NCI-H526 (cell line): ENCODE measurements around the gene FRY.

Experiments
- DNase-seq, 2 experiments: peaks; one replicate each; lab custom pipeline; 2025; lab: John Stamatoyannopoulos, UW

FRY gene

GRCh38 chr13:32216281-32216680 is 184.7 kb downstream of the FRY start:
- DNase-seq: no peak

GRCh38 chr13:32222046-32222676 is 190.6 kb downstream of the FRY start:
- DNase-seq: no peak

DNA sequence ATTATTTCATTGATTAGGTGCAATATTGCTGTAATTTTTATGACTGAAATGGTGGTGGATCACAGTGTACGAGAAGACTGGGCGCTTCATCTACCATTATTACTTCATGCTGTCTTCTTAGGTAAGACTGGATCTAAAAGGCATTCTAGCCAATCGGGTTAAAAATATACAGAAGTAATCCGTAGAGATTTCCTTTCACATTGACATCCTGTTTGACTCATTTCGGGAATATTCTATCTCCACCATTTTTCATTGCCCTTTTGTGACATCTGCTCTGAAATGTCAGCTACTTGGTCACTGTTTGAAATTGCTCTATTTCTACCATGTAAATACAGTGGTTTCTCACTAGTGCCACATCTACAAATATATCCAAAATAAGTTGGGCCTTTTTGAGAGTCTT is 193.3 kb downstream of the FRY start:
- DNase-seq: no peak

DNA sequence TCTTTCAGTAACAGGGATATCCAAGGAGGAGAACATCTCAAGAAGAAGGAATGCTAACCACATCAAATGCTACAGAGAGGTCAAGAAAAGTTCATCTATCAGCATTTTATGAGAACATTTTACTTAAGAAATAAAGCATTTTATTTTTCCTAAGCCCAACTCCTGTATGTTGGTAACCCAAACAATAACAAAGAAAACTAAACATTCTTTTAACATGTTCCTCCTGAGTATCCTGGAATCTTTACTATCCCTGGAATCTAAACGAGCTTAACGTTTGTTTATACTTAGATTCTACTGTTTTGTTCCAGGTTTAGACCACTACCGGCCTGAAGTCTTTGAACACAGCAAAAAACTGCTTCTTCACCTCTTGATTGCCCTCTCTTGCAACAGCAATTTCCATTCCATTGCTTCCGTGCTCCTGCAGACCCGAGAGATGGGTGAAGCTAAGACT is 193.9 kb downstream of the FRY start:
- no peak for DNase-seq

DNA sequence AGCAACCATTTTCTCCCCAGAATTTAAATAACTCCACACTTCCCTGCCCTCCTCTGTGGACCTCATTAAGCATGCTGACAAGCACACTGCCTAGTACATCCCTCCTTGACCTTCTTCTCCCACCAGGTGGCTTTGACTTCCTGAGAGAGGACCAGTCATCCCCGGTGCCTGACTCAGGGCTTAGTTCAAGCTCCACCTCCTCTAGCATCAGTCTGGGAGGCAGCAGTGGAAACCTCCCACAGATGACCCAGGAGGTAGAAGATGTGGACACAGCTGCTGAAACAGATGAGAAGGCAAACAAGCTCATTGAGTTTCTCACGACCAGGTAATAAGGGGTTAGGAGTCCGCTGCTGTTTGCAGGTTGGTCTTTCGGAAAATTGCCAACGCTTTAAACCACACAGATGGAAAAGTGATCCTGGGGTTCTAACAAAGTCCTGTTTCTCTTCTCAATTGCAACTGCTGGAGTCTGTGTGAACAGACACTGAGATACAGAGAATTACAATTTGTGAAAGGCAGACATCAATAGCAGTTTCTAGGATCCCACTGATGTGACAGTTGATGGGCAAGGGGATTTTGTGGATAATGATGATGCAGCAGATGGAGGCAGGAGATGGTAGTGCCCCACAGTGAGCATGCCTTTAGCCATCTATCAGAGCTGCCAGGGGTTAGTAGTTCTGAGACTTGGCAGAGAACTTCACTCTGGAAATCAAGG is 196.9 kb downstream of the FRY start:
- no peak for DNase-seq

DNA sequence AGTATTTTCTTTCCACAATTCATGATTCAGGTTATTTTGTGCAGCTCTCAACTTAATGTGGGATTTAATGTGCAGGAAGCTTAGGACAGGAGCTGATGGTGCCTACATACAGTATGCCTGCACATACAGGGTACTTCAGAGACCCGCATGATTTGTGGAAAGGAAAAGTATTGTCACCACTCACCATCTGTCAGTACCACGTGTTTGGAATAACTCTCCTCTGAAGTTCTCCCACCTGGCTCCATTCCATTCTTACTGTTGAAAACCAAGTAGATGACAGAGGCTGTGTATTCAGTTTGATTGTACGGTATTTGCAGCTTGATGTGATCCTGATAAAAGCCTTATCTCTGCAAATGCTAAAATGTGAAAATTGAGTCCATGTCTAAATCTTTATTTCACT is 197.9 kb downstream of the FRY start:
- DNase-seq: no peak

DNA sequence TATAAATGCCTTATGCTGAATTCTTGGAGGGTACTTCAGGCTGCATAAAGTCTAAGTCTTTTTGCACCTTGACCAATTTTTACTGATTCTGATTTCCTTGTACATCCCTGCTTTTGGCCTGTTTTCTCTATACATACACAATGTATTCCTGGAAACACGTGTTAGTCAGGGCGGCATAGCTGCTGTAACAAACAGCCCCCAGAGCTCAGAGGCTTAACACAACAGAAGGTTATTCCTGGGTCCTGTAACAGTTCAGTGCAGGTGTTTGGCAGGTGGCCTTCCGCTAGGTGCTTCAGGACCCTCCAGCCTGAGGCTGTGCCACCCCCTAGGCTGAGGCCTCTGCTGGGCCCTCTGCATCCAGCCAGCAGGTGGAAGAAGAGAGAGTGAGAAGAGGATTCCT is 200.7 kb downstream of the FRY start:
- DNase-seq: no peak

- DNase-seq: no peak
Measured at GRCh38 chr13:32233062-32233461, 201.5 kb downstream of the FRY start.

- no peak for DNase-seq
Measured at GRCh38 chr13:32234914-32235313, 203.3 kb downstream of the FRY start.

DNA sequence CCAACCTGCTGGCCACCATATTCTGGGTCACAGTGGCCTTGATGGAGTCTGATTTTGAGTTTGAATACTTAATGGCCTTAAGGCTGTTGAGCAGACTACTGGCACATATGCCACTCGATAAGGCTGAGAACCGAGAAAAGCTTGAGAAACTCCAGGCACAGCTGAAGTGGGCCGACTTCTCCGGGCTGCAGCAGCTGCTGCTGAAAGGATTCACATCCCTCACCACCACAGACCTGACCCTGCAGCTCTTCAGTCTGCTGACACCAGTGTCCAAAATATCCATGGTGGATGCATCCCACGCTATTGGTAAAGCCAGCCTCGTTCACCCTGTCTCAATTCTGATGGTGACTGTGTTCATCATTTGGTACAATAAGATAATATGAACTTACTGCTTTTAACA is 206.1 kb downstream of the FRY start:
- DNase-seq: no peak

- no peak for DNase-seq
Measured at GRCh38 chr13:32243695-32244094, 212.1 kb downstream of the FRY start.

- DNase-seq: no peak
Measured at GRCh38 chr13:32245555-32245954, 214.0 kb downstream of the FRY start.

DNA sequence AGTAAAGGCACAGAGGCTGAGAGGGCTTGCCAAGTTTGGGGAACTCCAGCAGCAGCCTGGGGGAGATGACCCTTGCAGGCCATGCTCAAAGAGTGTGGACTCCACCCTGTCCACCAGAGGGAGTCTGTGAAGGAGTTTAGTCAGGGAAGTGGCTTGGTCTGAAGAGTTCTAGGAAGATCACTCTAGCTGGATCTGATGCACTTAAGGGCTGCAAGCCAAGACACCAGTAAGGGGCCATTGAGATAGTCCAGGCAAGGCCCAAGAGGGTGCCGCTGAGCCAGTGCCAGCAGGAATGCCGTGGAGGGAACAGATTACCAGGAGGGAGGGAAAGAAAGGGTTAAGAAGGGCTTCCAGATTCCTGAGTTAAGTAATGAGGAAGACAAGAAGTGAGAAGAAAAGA is 214.9 kb downstream of the FRY start:
- DNase-seq: peak; percentile 18 to 74

- DNase-seq: no peak
Measured at GRCh38 chr13:32247887-32248286, 216.3 kb downstream of the FRY start.

DNA sequence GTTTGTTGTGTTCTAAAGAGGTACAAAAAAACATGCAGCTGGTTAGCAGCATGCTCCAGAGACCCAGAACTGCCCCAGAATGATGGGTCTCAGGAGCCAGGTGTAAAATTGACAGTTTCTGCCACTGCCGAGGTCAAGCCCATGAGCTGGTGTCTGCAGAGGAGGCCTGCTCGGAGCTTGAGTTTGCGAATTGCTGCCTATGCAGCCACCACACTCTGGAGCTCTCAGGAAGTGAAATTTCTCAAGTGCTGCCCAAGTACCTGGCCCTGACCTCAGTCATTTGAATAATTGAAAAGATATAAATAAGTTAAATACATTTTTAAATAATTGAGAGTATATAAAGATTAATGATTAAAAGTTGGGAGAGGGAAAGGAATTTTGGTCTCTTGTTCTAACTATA is 217.2 kb downstream of the FRY start:
- DNase-seq: no peak

DNA sequence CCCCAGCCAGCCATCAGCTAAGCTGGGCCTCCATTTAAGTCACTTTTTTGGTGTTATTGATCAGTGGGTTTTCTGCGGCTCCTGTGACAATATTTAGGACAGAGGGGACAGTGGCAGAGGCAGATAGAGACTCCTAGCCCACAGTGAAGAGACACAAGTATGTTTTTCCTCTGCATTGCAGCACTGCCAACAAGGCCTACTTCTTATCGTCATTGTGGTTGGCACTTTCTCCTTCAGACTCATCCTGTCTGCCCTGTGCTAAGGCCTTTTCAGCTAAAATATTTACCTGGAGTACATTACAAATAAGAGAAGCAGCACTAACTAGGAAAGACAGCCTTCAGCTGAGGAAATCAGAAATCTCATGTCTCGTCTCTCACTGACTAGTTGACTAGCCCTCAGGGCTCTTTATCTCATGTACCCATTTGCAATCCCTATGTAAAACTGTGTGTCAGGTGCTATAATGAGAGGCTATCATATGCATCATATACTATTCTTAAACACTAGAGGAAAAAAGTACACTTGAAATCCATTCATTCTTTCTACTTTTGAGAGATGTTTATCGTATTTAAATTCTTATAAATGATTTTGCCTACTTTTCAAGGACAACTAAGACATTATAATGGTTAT is 221.4 kb downstream of the FRY start:
- DNase-seq: no peak

DNA sequence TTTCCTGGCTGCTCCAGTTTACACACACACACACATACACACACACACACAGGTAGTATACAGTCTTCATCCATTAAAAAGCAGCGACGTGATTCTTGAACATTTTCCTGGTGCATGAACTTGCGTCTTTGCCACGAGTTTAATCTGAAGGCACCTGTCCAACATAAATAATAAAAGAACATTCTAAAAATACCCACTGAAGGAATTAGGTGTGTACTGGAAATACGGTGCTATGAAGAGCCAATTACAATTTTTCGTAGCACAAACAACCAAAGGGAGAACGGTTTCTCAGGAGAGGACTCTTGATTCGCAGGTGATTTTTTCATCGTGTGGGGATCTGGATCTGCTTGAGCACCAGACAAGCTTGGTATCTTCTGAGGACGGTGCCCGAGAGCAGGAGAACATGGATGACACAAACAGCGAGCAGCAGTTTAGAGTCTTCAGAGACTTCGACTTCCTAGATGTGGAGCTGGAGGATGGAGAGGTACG is 222.4 kb downstream of the FRY start:
- DNase-seq: no peak

- DNase-seq: no peak
Measured at GRCh38 chr13:32254416-32254815, 222.8 kb downstream of the FRY start.

DNA sequence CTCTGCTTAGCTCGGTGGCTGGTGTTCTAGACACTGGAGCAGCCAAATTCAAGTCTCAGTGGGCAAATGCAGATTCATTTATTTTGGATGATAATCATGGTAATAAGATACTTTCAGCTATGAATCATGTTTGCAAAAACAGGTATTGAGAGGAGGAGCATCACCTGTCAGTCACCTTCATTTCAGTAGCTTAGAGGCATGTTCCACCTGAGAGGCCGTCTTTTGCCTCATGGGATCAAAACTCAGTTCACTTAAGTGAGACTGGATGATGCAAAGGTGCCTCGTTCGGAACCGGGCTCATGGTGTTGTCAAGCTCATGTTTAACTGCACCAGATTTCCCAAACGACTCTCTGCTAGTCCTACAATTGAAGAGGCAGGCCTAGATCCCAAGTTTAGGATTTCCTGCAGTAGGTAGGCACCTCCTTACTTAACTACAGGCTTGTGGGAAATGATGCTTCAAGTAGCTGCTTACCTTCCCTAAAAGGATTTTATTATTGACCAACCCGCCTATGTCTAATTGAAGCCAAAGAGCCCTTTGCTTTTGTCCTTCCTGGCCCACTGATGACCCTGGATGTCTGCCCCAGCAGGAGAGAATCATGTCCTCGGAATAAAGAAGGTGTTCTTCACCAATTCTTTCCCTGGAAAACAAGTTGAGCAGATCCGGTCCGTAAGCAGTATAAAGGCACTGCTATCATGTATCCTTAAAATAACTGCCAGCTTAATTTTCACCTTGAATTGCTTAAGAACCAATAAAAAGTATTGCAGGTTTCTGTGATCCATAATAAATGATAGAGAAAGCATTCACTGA is 223.5 kb downstream of the FRY start:
- no peak for DNase-seq

- DNase-seq: no peak
Measured at GRCh38 chr13:32255724-32256109, 224.1 kb downstream of the FRY start.

GRCh38 chr13:32256243-32256642 is 224.7 kb downstream of the FRY start:
- no peak for DNase-seq

- DNase-seq: no peak
Measured at GRCh38 chr13:32257649-32258048, 226.1 kb downstream of the FRY start.
